OCI-LY3 (cell line): Measurements from ENCODE around the gene PAPSS2.

Source experiments
- H2AFZ ChIP-seq: fragments of 200-600, 300-600 bp; shearing (Covaris generic); 2 replicates; pipeline ENCODE4 v1.6.0; 2014; ENCODE audit warnings: antibody characterized with exemption, low read depth, low read length
- H3K27ac ChIP-seq: fragments of 200-600, 300-600 bp; sonication (generic); 2 replicates; pipeline ENCODE4 v1.5.1; 2014; ENCODE audit warnings: mild to moderate bottlenecking, low read length, moderate library complexity, mixed read lengths
- H3K27me3 ChIP-seq: fragments of 200-600, 300-600 bp; sonication (generic); 2 replicates; pipeline ENCODE4 v1.6.1; 2014; ENCODE audit warnings: low read depth, low read length, mixed read lengths
- H3K36me3 ChIP-seq: fragments of 200-600, 300-600 bp; sonication (generic); replicated peaks from 2 replicates; pipeline ENCODE3; 2014; ENCODE audit warnings: low read depth, low read length, mixed read lengths
- H3K4me1 ChIP-seq: fragments of 300-600, 200-600 bp; sonication (generic); 2 replicates; pipeline ENCODE4 v1.6.1; 2014; ENCODE audit warnings: low read length, mixed read lengths
- H3K4me2 ChIP-seq: fragments of 200-600, 300-600 bp; sonication (generic); 2 replicates; pipeline ENCODE4 v1.6.1; 2014; ENCODE audit warnings: low read length, mixed read lengths
- H3K4me3 ChIP-seq: fragments of 300-600, 200-600 bp; sonication (generic); 2 replicates; pipeline ENCODE4 v1.5.1; 2014; ENCODE audit warnings: antibody characterized with exemption, mild to moderate bottlenecking, low read length, moderate library complexity
- H3K79me2 ChIP-seq: fragments of 300-600, 200-600 bp; shearing (Covaris generic); 2 replicates; pipeline ENCODE4 v1.6.1; 2014; ENCODE audit warnings: mild to moderate bottlenecking, low read length, mixed read lengths
- H3K9ac ChIP-seq: fragments of 300-600, 200-600 bp; shearing (Covaris generic); 2 replicates; pipeline ENCODE4 v1.6.0; 2014; ENCODE audit warnings: mild to moderate bottlenecking, low read length, moderate library complexity
- H3K9me3 ChIP-seq: fragments of 200-600, 300-600 bp; shearing (Covaris generic); 2 replicates; pipeline ENCODE4 v1.6.1; 2014; ENCODE audit warnings: low read length, mixed read lengths; ENCODE audit not compliant: insufficient read depth
- H4K20me1 ChIP-seq: fragments of 200-600, 300-600 bp; sonication (generic); 2 replicates; pipeline ENCODE4 v1.6.1; 2016; ENCODE audit warnings: low read length, mixed read lengths; ENCODE audit not compliant: insufficient read depth
- CTCF ChIP-seq: fragments of 200-600, 300-600 bp; sonication (generic); IDR thresholded peaks from 2 replicates; pipeline ENCODE4 v1.5.1; 2014; ENCODE audit warnings: antibody characterized with exemption, low read length, low read depth
- EZH2phosphoT487 ChIP-seq: fragments of 200-600 bp; shearing (Covaris generic); IDR thresholded peaks from 2 replicates; pipeline ENCODE4 v1.6.1; 2018; ENCODE audit warnings: antibody characterized with exemption, mixed run types, low read depth

The PAPSS2 gene

DNA sequence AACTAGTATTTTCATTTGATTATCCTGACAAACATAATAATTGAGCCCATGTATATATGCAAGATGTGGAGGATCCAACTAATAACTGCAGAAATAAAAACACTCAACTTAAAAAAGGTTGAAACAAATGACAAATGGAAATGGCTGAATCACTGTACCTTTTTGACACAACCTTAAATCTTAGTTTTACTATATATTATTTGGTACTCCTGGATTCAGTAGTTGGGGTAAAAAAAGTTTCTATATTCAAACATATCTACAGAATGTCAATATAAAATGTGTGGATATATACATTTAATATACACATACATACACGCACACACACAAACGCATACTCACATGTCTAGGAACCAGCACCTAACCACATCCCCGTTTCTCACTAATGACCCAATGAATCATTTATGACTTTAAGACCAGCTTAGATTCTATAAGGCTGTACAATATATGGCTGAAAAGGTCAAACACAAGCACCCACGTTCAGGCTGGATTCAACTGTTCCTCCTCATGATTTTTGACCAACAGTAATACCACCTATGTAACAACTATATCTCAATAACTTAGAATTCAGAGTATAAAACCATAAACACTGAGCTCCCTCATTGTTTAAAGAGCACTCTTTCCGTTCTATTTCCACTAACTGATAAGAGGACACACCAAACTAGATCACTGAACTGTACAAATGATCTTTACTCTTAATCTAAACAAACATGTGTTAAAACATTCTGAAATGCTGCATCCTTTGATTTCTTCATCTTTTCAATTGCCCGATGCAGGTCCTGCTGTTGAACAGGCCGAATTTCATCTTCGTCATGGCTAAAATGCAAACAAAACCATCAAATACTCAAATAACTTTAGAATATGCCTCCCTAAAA is 94.6 kb downstream of the PAPSS2 start:
- no peaks in the 10 kb centered on the region for H3K9me3 ChIP-seq
- H3K36me3 ChIP-seq = peaks cover 5% of the 10 kb centered on the region
- TF ChIP-seq EZH2phosphoT487 = no peak
- no peak for TF ChIP-seq CTCF
- no peak overlapping the region for H3K4me3 ChIP-seq
- no peak overlapping the region for H3K27ac ChIP-seq
- H2AFZ ChIP-seq = no peak overlapping the region
- peaks cover 8% of the 10 kb centered on the region; the same call in 1 of the 2 replicates for H3K4me1 ChIP-seq
- H4K20me1 ChIP-seq = no peaks in the 10 kb centered on the region
- no peaks in the 10 kb centered on the region for H3K27me3 ChIP-seq
- no peak overlapping the region for H3K9ac ChIP-seq
- H3K79me2 ChIP-seq = no peaks in the 10 kb centered on the region
- H3K4me2 ChIP-seq = no peak overlapping the region

- Histone ChIP-seq H3K4me2 (no peak overlapping the region), H3K9me3 (no peaks in the 10 kb centered on the region), H3K4me1 (no peaks in the 10 kb centered on the region), H3K27me3 (no peaks in the 10 kb centered on the region), H3K79me2 (no peaks in the 10 kb centered on the region), H2AFZ (no peak overlapping the region), H3K9ac (no peak overlapping the region), H3K4me3 (no peak overlapping the region), H3K36me3 (peaks cover 8% of the 10 kb centered on the region), H3K27ac (no peak overlapping the region), H4K20me1 (no peaks in the 10 kb centered on the region)
- TF ChIP-seq EZH2phosphoT487 = no peak
- TF ChIP-seq CTCF = no peak
These were observed 98.0 kb downstream of the PAPSS2 start for GRCh38 chr10:87757685-87758084.

DNA sequence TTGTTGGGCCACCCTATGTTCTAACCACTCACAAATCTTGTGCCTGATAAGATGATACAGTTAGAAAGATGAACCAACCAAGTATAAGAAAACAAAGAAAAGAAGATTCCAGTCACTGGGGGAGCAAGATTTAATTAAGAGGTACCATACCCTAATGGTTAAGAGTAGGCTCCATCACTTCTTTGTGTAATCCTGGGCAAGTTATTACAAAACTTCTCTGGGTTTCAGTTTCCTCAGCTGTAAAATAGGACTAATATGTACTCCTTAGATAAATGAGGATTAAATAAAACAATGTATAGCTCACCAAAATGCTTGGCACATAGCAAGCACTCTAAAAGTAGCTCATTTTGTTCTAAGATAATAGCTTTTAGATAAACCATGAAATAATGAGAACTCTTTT is 99.9 kb downstream of the PAPSS2 start:
- Histone ChIP-seq H3K36me3 (peaks cover 8% of the 10 kb centered on the region), H3K4me3 (no peak overlapping the region), H3K4me2 (no peak overlapping the region), H3K27me3 (no peaks in the 10 kb centered on the region), H4K20me1 (no peaks in the 10 kb centered on the region), H3K9me3 (no peaks in the 10 kb centered on the region), H3K9ac (no peak overlapping the region), H3K27ac (no peak overlapping the region), H3K79me2 (no peaks in the 10 kb centered on the region), H3K4me1 (no peaks in the 10 kb centered on the region), H2AFZ (no peak overlapping the region)
- no peak for TF ChIP-seq EZH2phosphoT487
- TF ChIP-seq CTCF = no peak

- peaks cover 8% of the 10 kb centered on the region for H3K36me3 ChIP-seq
- H3K79me2 ChIP-seq = no peaks in the 10 kb centered on the region
- H3K27me3 ChIP-seq = no peaks in the 10 kb centered on the region
- H3K9me3 ChIP-seq = no peaks in the 10 kb centered on the region
- TF ChIP-seq CTCF (no peak), EZH2phosphoT487 (no peak)
- no peak overlapping the region for H3K4me2 ChIP-seq
- H3K9ac ChIP-seq = no peak overlapping the region
- no peak overlapping the region for H3K4me3 ChIP-seq
- no peak overlapping the region for H2AFZ ChIP-seq
- no peaks in the 10 kb centered on the region for H4K20me1 ChIP-seq
- H3K27ac ChIP-seq = no peak overlapping the region
- H3K4me1 ChIP-seq = no peaks in the 10 kb centered on the region
These were observed 100.7 kb downstream of the PAPSS2 start for GRCh38 chr10:87760195-87760905.
